ENCODE measurements around the gene FCRL2. TPM values are rescaled to one million over a fixed set of nuclear protein-coding genes. Genes with fewer than 3 reads are reported as not detected.
"Not testable (repeated sequence)": the region's sequence is repeated elsewhere in the genome, so short reads cannot be mapped to it uniquely, and the experiment has no call there.

The FCRL2 gene
- total and polyA plus RNA-seq, 2 experiments from 2014 or later, result 0.13 TPM; not detected in 1

DNA sequence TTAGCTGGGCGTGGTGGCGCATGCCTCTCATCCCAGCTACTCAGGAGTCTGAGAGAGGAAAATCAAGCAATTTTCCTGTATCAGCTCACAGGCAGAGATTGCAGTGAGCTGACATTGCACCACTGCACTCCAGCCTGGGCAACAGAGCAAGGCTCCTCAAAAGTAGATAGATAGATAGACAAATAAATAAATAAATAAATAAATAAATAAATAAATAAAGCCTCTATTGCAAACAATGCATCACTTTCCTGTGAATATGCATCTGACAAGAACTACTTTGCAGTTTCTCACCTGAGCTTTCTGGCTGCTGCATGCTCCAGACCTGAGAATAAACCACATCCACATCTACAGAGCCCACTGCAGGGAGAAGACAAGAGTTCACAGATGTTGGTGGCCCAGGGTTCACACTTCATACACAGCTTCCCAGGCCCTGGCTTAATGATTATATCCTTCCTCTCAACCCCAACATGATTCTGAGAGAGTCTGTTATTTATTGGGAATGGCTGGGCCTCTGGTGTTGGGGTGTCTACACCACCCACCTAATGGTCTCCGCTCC lies 28.6 kb downstream of the FCRL2 start:
- WGBS (ENCODE audit: low lambda C conversion rate, missing lambda C conversion rate), result 97% methylated on average over 3 of the region's 3 CpGs
- no peak overlapping the region for H3K27ac ChIP-seq
- no peak for DNase-seq (ENCODE audit: low spot score)

DNA sequence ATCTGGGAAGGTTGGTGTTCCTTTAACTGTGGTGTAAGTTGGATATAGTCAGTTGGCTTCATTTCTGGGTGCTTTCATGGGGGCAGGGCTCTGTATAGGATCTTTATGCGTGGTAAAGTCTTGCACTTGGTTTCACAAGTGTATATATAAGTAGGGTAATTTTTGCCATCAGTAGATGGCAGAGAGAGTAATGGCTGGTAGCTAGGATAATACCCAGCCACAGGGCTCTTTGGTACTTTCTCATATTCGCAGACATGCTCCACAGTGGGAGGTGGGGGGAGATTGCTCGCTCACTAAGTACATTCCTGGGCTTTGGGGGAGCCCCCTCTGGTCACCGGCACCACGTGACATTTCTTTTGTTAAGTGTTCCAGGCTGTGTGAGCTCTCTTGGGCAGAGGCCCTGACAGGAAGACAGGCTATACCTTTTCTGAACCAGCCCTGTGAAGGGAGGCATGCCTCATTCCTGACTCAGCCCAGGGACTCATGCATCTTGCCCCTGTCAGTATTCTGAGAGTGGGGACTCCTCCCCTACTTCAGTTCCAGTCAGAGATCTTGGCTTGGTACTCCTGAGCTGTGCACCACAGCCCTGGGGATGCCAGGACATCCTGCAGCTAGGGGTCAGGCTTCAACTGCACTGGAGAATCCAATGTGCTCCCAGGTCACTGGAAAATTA lies 37.6 kb downstream of the FCRL2 start:
- no peak for DNase-seq (ENCODE audit: low spot score)
- Histone ChIP-seq H3K4me2 (no peak overlapping the region), H3K79me2 (no peaks in the 10 kb centered on the region), H3K4me1 (ENCODE audit: insufficient read depth) (no peaks in the 10 kb centered on the region), H3K9me2 (replicated peaks; ENCODE audit: insufficient read depth) (no peaks in the 10 kb centered on the region), H4K20me1 (ENCODE audit: insufficient read depth, poor library complexity, severe bottlenecking) (no peaks in the 10 kb centered on the region), H3K36me3 (replicated peaks; ENCODE audit: insufficient read depth, low read depth) (no peaks in the 10 kb centered on the region), H3K27me3 (no peaks in the 10 kb centered on the region), H3K27ac (no peak overlapping the region), H2AFZ (no peak overlapping the region), H3K9me3 (ENCODE audit: low read depth) (no peaks in the 10 kb centered on the region), H3K4me3 (no peak overlapping the region)
- WGBS (ENCODE audit: low lambda C conversion rate, missing lambda C conversion rate), result 76% methylated on average over 5 of the region's 5 CpGs
- TF ChIP-seq EZH2 (IDR thresholded peaks at IDR 0.05; ENCODE audit: borderline replicate concordance) (no peak), EZH2phosphoT487 (IDR thresholded peaks at IDR 0.05; ENCODE audit: low read depth, severe bottlenecking, unreplicated experiment) (no peak)
- TF ChIP-seq, protein P1, sequence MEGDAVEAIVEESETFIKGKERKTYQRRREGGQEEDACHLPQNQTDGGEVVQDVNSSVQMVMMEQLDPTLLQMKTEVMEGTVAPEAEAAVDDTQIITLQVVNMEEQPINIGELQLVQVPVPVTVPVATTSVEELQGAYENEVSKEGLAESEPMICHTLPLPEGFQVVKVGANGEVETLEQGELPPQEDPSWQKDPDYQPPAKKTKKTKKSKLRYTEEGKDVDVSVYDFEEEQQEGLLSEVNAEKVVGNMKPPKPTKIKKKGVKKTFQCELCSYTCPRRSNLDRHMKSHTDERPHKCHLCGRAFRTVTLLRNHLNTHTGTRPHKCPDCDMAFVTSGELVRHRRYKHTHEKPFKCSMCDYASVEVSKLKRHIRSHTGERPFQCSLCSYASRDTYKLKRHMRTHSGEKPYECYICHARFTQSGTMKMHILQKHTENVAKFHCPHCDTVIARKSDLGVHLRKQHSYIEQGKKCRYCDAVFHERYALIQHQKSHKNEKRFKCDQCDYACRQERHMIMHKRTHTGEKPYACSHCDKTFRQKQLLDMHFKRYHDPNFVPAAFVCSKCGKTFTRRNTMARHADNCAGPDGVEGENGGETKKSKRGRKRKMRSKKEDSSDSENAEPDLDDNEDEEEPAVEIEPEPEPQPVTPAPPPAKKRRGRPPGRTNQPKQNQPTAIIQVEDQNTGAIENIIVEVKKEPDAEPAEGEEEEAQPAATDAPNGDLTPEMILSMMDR (IDR thresholded peaks at IDR 0.05; ENCODE audit: poor library complexity), result no peak

More for the DNA sequence above, 28.6 kb downstream of the FCRL2 start:
- no peaks in the 10 kb centered on the region for H4K20me1 ChIP-seq (ENCODE audit: insufficient read depth, poor library complexity, severe bottlenecking)
- no peak for TF ChIP-seq EZH2phosphoT487 (IDR thresholded peaks at IDR 0.05; ENCODE audit: low read depth, severe bottlenecking, unreplicated experiment)
- TF ChIP-seq, protein P1 (IDR thresholded peaks at IDR 0.05; ENCODE audit: poor library complexity), result no peak
- TF ChIP-seq EZH2 (IDR thresholded peaks at IDR 0.05; ENCODE audit: borderline replicate concordance), result no peak
- no peaks in the 10 kb centered on the region for H3K36me3 ChIP-seq (replicated peaks; ENCODE audit: insufficient read depth, low read depth)
- H2AFZ ChIP-seq, result no peak overlapping the region
- H3K27me3 ChIP-seq, result no peaks in the 10 kb centered on the region
- no peaks in the 10 kb centered on the region for H3K9me3 ChIP-seq (ENCODE audit: low read depth)
- no peaks in the 10 kb centered on the region for H3K9me2 ChIP-seq (replicated peaks; ENCODE audit: insufficient read depth)
- H3K4me2 ChIP-seq, result no peak overlapping the region
- H3K4me1 ChIP-seq (ENCODE audit: insufficient read depth), result no peaks in the 10 kb centered on the region
- H3K79me2 ChIP-seq, result no peaks in the 10 kb centered on the region
- H3K4me3 ChIP-seq, result no peak overlapping the region

DNA sequence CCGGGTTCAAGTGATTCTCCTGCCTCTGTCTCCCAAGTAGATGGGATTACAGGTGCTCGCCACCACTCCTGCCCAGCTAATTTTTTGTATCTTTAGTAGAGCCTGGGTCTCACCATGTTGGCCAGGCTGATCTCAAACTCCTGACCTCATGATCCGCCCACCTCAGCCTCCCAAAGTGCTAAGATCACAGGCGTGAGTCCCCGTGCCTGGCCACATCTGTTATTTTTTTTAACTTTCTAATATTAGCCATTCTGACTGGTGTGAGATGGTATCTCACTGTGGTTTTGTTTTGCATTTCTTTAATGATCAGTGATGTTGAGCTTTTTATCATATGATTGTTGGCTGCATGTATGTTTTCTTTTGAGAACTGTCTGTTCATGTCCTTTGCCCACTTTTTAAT lies 40.9 kb downstream of the FCRL2 start:
- not testable (repeated sequence) for H3K9me2 ChIP-seq (replicated peaks; ENCODE audit: insufficient read depth); H3K27ac ChIP-seq; H3K9me3 ChIP-seq (ENCODE audit: low read depth); DNase-seq (ENCODE audit: low spot score); H3K27me3 ChIP-seq; H3K4me1 ChIP-seq (ENCODE audit: insufficient read depth); H2AFZ ChIP-seq; H3K4me3 ChIP-seq; H4K20me1 ChIP-seq (ENCODE audit: insufficient read depth, poor library complexity, severe bottlenecking); H3K79me2 ChIP-seq; H3K4me2 ChIP-seq; H3K36me3 ChIP-seq (replicated peaks; ENCODE audit: insufficient read depth, low read depth)
- WGBS (ENCODE audit: low lambda C conversion rate, missing lambda C conversion rate), result 79% methylated on average over 5 of the region's 5 CpGs

DNA sequence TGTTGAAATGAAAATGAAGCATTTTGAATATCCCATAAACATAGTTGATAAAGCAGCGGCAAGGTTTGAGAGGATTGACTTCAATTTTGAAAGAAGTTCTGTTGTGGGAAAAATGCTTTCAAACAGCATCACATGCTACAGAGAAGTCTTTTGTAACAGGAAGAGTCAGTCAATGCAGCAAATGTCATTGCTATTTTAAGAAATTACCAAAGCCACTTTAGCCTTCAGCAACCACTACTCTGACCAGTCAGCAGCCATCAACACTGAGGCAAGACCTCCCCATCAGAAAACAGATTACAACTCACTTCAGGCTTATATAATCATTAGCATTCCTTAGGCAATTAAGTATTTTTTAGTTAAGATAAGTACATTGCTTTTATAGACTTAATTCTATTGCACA lies 42.6 kb downstream of the FCRL2 start:
- H2AFZ ChIP-seq, result no peak overlapping the region
- no peak for DNase-seq (ENCODE audit: low spot score)
- H3K27ac ChIP-seq, result no peak overlapping the region
- H3K4me3 ChIP-seq, result no peak overlapping the region
- H3K9me3 ChIP-seq (ENCODE audit: low read depth), result no peaks in the 10 kb centered on the region
- no peaks in the 10 kb centered on the region for H3K9me2 ChIP-seq (replicated peaks; ENCODE audit: insufficient read depth)
- H3K4me1 ChIP-seq (ENCODE audit: insufficient read depth), result no peaks in the 10 kb centered on the region
- no peaks in the 10 kb centered on the region for H3K79me2 ChIP-seq
- 96% methylated on average over 1 of the region's 1 CpG for WGBS (ENCODE audit: low lambda C conversion rate, missing lambda C conversion rate)
- H3K27me3 ChIP-seq, result no peaks in the 10 kb centered on the region
- no peaks in the 10 kb centered on the region for H3K36me3 ChIP-seq (replicated peaks; ENCODE audit: insufficient read depth, low read depth)
- H3K4me2 ChIP-seq, result no peak overlapping the region
- no peak for TF ChIP-seq EZH2phosphoT487 (IDR thresholded peaks at IDR 0.05; ENCODE audit: low read depth, severe bottlenecking, unreplicated experiment)
- TF ChIP-seq, protein P1 (IDR thresholded peaks at IDR 0.05; ENCODE audit: poor library complexity), result no peak
- TF ChIP-seq EZH2 (IDR thresholded peaks at IDR 0.05; ENCODE audit: borderline replicate concordance), result no peak
- no peaks in the 10 kb centered on the region for H4K20me1 ChIP-seq (ENCODE audit: insufficient read depth, poor library complexity, severe bottlenecking)
